GM12878 (cell line): Measurements from ENCODE around the gene MCAT.

ENCODE experiments used
- BRCA1 ChIP-seq: IDR thresholded peaks from 2 replicates; pipeline ENCODE4 v1.6.1; 2011; ENCODE audit warnings: low read depth, low read length, improper control_type of control experiment
- CTCF ChIP-seq, 3 experiments: IDR thresholded peaks in 2 of 3; conservative IDR thresholded peaks in 1 of 3; 2 replicates each; pipeline ENCODE4 v1.5.1; 2011; ENCODE audit warnings: low read depth in 3 of 3, low read length in 3 of 3, mild to moderate bottlenecking in 3 of 3, control low read depth in 2 of 3, moderate library complexity in 2 of 3, inconsistent platforms in 1 of 3, mixed read lengths in 1 of 3; ENCODE audit not compliant: control insufficient read depth in 2 of 3, insufficient read depth in 1 of 3; ENCODE audit errors: extremely low read depth in 1 of 3
- ELK1 ChIP-seq: IDR thresholded peaks from 2 replicates; pipeline ENCODE4 v1.6.1; 2012; ENCODE audit warnings: low read depth, low read length, improper control_type of control experiment
- ETV6 ChIP-seq, 2 experiments: fragments of 450-650 bp in 1 of 2; IDR thresholded peaks in 1 of 2; conservative IDR thresholded peaks in 1 of 2; 2 replicates each; pipeline ENCODE4 v1.6.1; 2014; ENCODE audit warnings: antibody characterized with exemption in 1 of 2, borderline replicate concordance in 1 of 2, low read depth in 1 of 2, mild to moderate bottlenecking in 1 of 2, moderate library complexity in 1 of 2
- JUND ChIP-seq: IDR thresholded peaks from 2 replicates; pipeline ENCODE4 v1.6.1; 2012; ENCODE audit warnings: low read depth, mild to moderate bottlenecking, low read length, improper control_type of control experiment, moderate library complexity
- MAX ChIP-seq: IDR thresholded peaks from 2 replicates; pipeline ENCODE4 v1.6.1; 2012; ENCODE audit warnings: low read depth, low read length, improper control_type of control experiment
- NR2C1 ChIP-seq: fragments of 450-650 bp; IDR thresholded peaks from 2 replicates; pipeline ENCODE4 v1.6.1; 2017; ENCODE audit warnings: antibody characterized with exemption, mild to moderate bottlenecking, moderate library complexity
- PAX5 ChIP-seq: IDR thresholded peaks from 2 replicates; pipeline ENCODE4 v1.6.1; 2011; ENCODE audit warnings: low read depth, low read length, borderline replicate concordance
- POLR2A ChIP-seq: IDR thresholded peaks from 2 replicates; pipeline ENCODE4 v1.6.1; 2011; ENCODE audit warnings: low read depth, mild to moderate bottlenecking, low read length
- TAF1 ChIP-seq: IDR thresholded peaks from 2 replicates; pipeline ENCODE4 v1.6.1; 2011; ENCODE audit warnings: mild to moderate bottlenecking, low read depth, low read length, borderline replicate concordance
- USF2 ChIP-seq: IDR thresholded peaks from 2 replicates; pipeline ENCODE4 v1.6.1; 2011; ENCODE audit warnings: low read depth, low read length, improper control_type of control experiment, borderline replicate concordance
- WRNIP1 ChIP-seq: IDR thresholded peaks from 2 replicates; pipeline ENCODE4 v1.6.1; 2011; ENCODE audit warnings: low read depth, low read length, improper control_type of control experiment, borderline replicate concordance
- ZBTB33 ChIP-seq: fragments of 450-650 bp; IDR thresholded peaks from 2 replicates; pipeline ENCODE4 v1.6.1; 2017; ENCODE audit warnings: mild to moderate bottlenecking
- ZNF24 ChIP-seq: fragments of 450-650 bp; IDR thresholded peaks from 2 replicates; pipeline ENCODE4 v1.6.1; 2017; ENCODE audit warnings: antibody characterized with exemption, mild to moderate bottlenecking

GRCh38 chr22:43126501-43127165 lies 16.6 kb downstream of the MCAT start:
- TF ChIP-seq PAX5: no peak
- TF ChIP-seq USF2: no peak
- no peak for TF ChIP-seq BRCA1
- no peak for TF ChIP-seq MAX
- TF ChIP-seq JUND: no peak
- no peak for TF ChIP-seq ETV6 (conservative IDR thresholded peaks at IDR 0.05 in 1 of 2, IDR thresholded peaks at IDR 0.05 in 1 of 2; ENCODE audit: borderline replicate concordance in 1 of 2, low read depth in 1 of 2)
- no peak for TF ChIP-seq TAF1
- no peak for TF ChIP-seq POLR2A
- TF ChIP-seq WRNIP1: no peak
- TF ChIP-seq NR2C1: no peak
- TF ChIP-seq ELK1: no peak
- TF ChIP-seq ZNF24: no peak
- no peak for TF ChIP-seq ZBTB33
- TF ChIP-seq CTCF (IDR thresholded peaks at IDR 0.05 in 2 of 3, conservative IDR thresholded peaks at IDR 0.05 in 1 of 3; ENCODE audit: control insufficient read depth in 2 of 3, extremely low read depth in 1 of 3, insufficient read depth in 1 of 3, low read depth in 3 of 3, low read length in 3 of 3): no peak
